ENCODE measurements around the gene PLXNA2.

DNA sequence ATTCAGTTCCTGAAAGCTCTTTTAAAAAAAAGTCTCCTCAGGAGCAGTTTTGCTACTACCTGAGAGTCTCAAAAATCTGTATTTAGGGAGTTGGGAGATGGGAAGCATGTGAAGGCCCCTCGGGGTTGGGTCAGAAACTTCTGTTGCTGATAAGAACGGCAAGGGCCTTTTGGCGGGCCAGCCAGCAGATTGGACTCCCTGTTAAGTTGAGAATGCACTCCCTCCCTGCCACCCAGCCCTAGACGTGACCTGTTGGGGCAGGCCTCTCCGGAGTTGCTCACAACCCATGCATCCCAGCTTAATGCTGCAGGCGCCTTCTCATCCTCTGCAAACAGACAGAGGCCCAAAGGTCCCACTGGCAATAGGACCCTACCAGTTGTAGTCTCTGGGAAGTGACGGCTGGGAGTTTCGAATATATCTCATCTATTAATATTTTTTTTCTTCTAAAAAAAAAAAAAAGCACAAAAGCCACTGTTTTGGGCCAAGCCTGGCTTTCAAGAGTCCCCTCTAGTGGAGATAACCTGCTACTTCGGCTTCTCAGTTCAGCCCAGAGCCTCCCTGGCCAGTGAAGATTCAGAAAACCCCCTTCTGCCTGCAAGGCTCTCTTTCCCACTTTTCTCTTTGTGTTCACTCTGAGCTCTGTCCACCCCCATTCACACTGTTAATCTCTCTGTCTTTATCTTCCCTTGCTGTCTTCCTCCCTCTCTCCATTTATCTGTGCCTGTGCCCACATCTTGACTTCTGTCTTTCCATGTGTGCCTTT lies 5.3 kb downstream of the PLXNA2 start:
- TF ChIP-seq, protein P1, sequence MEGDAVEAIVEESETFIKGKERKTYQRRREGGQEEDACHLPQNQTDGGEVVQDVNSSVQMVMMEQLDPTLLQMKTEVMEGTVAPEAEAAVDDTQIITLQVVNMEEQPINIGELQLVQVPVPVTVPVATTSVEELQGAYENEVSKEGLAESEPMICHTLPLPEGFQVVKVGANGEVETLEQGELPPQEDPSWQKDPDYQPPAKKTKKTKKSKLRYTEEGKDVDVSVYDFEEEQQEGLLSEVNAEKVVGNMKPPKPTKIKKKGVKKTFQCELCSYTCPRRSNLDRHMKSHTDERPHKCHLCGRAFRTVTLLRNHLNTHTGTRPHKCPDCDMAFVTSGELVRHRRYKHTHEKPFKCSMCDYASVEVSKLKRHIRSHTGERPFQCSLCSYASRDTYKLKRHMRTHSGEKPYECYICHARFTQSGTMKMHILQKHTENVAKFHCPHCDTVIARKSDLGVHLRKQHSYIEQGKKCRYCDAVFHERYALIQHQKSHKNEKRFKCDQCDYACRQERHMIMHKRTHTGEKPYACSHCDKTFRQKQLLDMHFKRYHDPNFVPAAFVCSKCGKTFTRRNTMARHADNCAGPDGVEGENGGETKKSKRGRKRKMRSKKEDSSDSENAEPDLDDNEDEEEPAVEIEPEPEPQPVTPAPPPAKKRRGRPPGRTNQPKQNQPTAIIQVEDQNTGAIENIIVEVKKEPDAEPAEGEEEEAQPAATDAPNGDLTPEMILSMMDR (IDR thresholded peaks at IDR 0.05), result peak; percentile 45 to 81 (median 70)
- TF ChIP-seq POLR2A (IDR thresholded peaks at IDR 0.05), result no peak
